Activated T-helper 1 cell treated with anti-CD3 and anti-CD28 coated beads, Interleukin-12 subunit alpha, Interleukin-12 subunit beta, Interleukin-2, Interleukin-4 antibody, amounts not matched to agents 30 ng/mL and 10 ng/mL and 1 ng/mL, durations not matched to agents 14 hours and 24 hours and 36 hours (primary cell): ENCODE measurements around the gene NAV2. TPM values are rescaled to one million over a fixed set of nuclear protein-coding genes. Genes with fewer than 3 reads are reported as not detected.

ENCODE experiments used
- DNase-seq: peaks from one replicate; pipeline ENCODE4 v3.0.0; 2021; ENCODE audit warnings: low spot score
- H3K27ac Mint-ChIP-seq: one replicate; pipeline ENCODE4 v1.8.0; 2021; ENCODE audit warnings: mild to moderate bottlenecking, mixed read lengths
- H3K27me3 Mint-ChIP-seq: one replicate; pipeline ENCODE4 v1.8.0; 2022; ENCODE audit warnings: mild to moderate bottlenecking, moderate library complexity, mixed read lengths; ENCODE audit not compliant: insufficient read depth
- H3K36me3 Mint-ChIP-seq: one replicate; pipeline ENCODE4 v1.8.0; 2021; ENCODE audit warnings: low read depth, mixed read lengths
- H3K4me1 Mint-ChIP-seq: one replicate; pipeline ENCODE4 v1.8.0; 2021; ENCODE audit warnings: low read depth, mixed read lengths
- H3K4me3 Mint-ChIP-seq: one replicate; pipeline ENCODE4 v1.8.0; 2021; ENCODE audit warnings: mild to moderate bottlenecking, moderate library complexity, mixed read lengths
- H3K9me3 Mint-ChIP-seq: one replicate; pipeline ENCODE4 v1.8.0; 2021; ENCODE audit warnings: mixed read lengths
- intact Hi-C: fragments of 100-400 bp; cut with micrococcal nuclease; formaldehyde crosslinking; loops from one replicate; pipeline ENCODE4 v1.15.1; 2024
- total RNA-seq: library from RNA; stranded (reverse); gene quantifications from 2 replicates; pipeline ENCODE4 v1.2.3, GENCODE V29; 2022

NAV2 gene
- total RNA-seq, 1 donor from 2014 or later: 0.34 TPM

- intact Hi-C loops: loop anchor here (5.0 kb wide), 1 partner anchor 194 kb away; no protein-coding TSS in a partner anchor
- H3K36me3 Mint-ChIP-seq: no peaks in the 10 kb centered on the region
- peaks cover 4% of the 10 kb centered on the region for H3K27me3 Mint-ChIP-seq
- H3K27ac Mint-ChIP-seq: no peak overlapping the region
- H3K4me1 Mint-ChIP-seq: no peaks in the 10 kb centered on the region
- no peaks in the 10 kb centered on the region for H3K9me3 Mint-ChIP-seq
- no peak for DNase-seq
- H3K4me3 Mint-ChIP-seq: no peak overlapping the region
Observed at GRCh38 chr11:19938169-19938856, 225.7 kb downstream of the NAV2 start.

GRCh38 chr11:19938866-19939265 lies 226.2 kb downstream of the NAV2 start:
- no peak overlapping the region for H3K4me3 Mint-ChIP-seq
- H3K4me1 Mint-ChIP-seq: no peaks in the 10 kb centered on the region
- no peaks in the 10 kb centered on the region for H3K36me3 Mint-ChIP-seq
- DNase-seq: no peak
- no peak overlapping the region for H3K27ac Mint-ChIP-seq
- intact Hi-C loops: loop anchor here (5.0 kb wide), 1 partner anchor 193 kb away; no protein-coding TSS in a partner anchor
- H3K9me3 Mint-ChIP-seq: no peaks in the 10 kb centered on the region
- peaks cover 4% of the 10 kb centered on the region for H3K27me3 Mint-ChIP-seq

- H3K27me3 Mint-ChIP-seq: peaks cover 5% of the 10 kb centered on the region
- no peak overlapping the region for H3K27ac Mint-ChIP-seq
- H3K36me3 Mint-ChIP-seq: no peaks in the 10 kb centered on the region
- no peaks in the 10 kb centered on the region for H3K9me3 Mint-ChIP-seq
- H3K4me1 Mint-ChIP-seq: no peaks in the 10 kb centered on the region
- DNase-seq: no peak
- no peak overlapping the region for H3K4me3 Mint-ChIP-seq
- intact Hi-C loops: loop anchor here (5.0 kb wide), 1 partner anchor 193 kb away; no protein-coding TSS in a partner anchor
Observed at GRCh38 chr11:19939415-19939929, 226.8 kb downstream of the NAV2 start.

- Mint-ChIP-seq H3K27me3 (peaks cover 8% of the 10 kb centered on the region), H3K36me3 (no peaks in the 10 kb centered on the region), H3K4me1 (no peaks in the 10 kb centered on the region), H3K9me3 (no peaks in the 10 kb centered on the region), H3K27ac (no peak overlapping the region), H3K4me3 (no peak overlapping the region)
- intact Hi-C loops: no loop called here
- DNase-seq: no peak
Observed at GRCh38 chr11:19940831-19941230, 228.2 kb downstream of the NAV2 start.

GRCh38 chr11:19946681-19947080 lies 234.0 kb downstream of the NAV2 start:
- intact Hi-C loops: no loop called here
- no peak overlapping the region for H3K4me3 Mint-ChIP-seq

GRCh38 chr11:19947537-19948114 lies 235.0 kb downstream of the NAV2 start:
- H3K4me1 Mint-ChIP-seq: peaks cover 6% of the 10 kb centered on the region
- DNase-seq: no peak
- H3K27ac Mint-ChIP-seq: no peak overlapping the region
- H3K4me3 Mint-ChIP-seq: no peak overlapping the region
- H3K9me3 Mint-ChIP-seq: no peaks in the 10 kb centered on the region
- peaks cover 14% of the 10 kb centered on the region for H3K27me3 Mint-ChIP-seq
- intact Hi-C loops: no loop called here
- H3K36me3 Mint-ChIP-seq: no peaks in the 10 kb centered on the region

More at GRCh38 chr11:19946681-19947080, 234.0 kb downstream of the NAV2 start:
- Mint-ChIP-seq H3K27ac (no peak overlapping the region), H3K9me3 (no peaks in the 10 kb centered on the region), H3K36me3 (no peaks in the 10 kb centered on the region), H3K27me3 (peaks cover 9% of the 10 kb centered on the region), H3K4me1 (peaks cover 4% of the 10 kb centered on the region)
- no peak for DNase-seq

GRCh38 chr11:19949606-19950005 lies 237.0 kb downstream of the NAV2 start:
- Mint-ChIP-seq H3K36me3 (no peaks in the 10 kb centered on the region), H3K9me3 (no peaks in the 10 kb centered on the region), H3K27me3 (peaks cover 16% of the 10 kb centered on the region), H3K4me1 (peaks cover 6% of the 10 kb centered on the region), H3K27ac (no peak overlapping the region), H3K4me3 (no peak overlapping the region)
- no peak for DNase-seq
- intact Hi-C loops: no loop called here

- Mint-ChIP-seq H3K36me3 (no peaks in the 10 kb centered on the region), H3K27ac (no peak overlapping the region), H3K4me3 (peak overlapping the region; percentile 53), H3K9me3 (no peaks in the 10 kb centered on the region), H3K4me1 (peaks cover 6% of the 10 kb centered on the region), H3K27me3 (peaks cover 14% of the 10 kb centered on the region)
- intact Hi-C loops: loop anchor here (1.0 kb wide), 4 partner anchors 160 to 403 kb away; no protein-coding TSS in a partner anchor
- DNase-seq: no peak
Observed at GRCh38 chr11:19951558-19952115, 239.0 kb downstream of the NAV2 start.

- intact Hi-C loops: no loop called here
- no peak overlapping the region for H3K4me3 Mint-ChIP-seq
- no peak for DNase-seq
- H3K36me3 Mint-ChIP-seq: no peaks in the 10 kb centered on the region
- no peaks in the 10 kb centered on the region for H3K9me3 Mint-ChIP-seq
- H3K27me3 Mint-ChIP-seq: peaks cover 14% of the 10 kb centered on the region
- peaks cover 6% of the 10 kb centered on the region for H3K4me1 Mint-ChIP-seq
- no peak overlapping the region for H3K27ac Mint-ChIP-seq
Observed at GRCh38 chr11:19952116-19952605, 239.5 kb downstream of the NAV2 start.

GRCh38 chr11:19952911-19953310 lies 240.3 kb downstream of the NAV2 start:
- no peak overlapping the region for H3K27ac Mint-ChIP-seq
- intact Hi-C loops: no loop called here

GRCh38 chr11:19953336-19953735 lies 240.7 kb downstream of the NAV2 start:
- no peaks in the 10 kb centered on the region for H3K36me3 Mint-ChIP-seq
- peaks cover 14% of the 10 kb centered on the region for H3K27me3 Mint-ChIP-seq
- no peak for DNase-seq
- H3K4me3 Mint-ChIP-seq: no peak overlapping the region
- peaks cover 6% of the 10 kb centered on the region for H3K4me1 Mint-ChIP-seq
- intact Hi-C loops: no loop called here
- H3K9me3 Mint-ChIP-seq: no peaks in the 10 kb centered on the region
- H3K27ac Mint-ChIP-seq: no peak overlapping the region

More at GRCh38 chr11:19952911-19953310, 240.3 kb downstream of the NAV2 start:
- H3K27me3 Mint-ChIP-seq: peaks cover 14% of the 10 kb centered on the region
- DNase-seq: no peak
- no peaks in the 10 kb centered on the region for H3K36me3 Mint-ChIP-seq
- H3K4me3 Mint-ChIP-seq: no peak overlapping the region
- H3K9me3 Mint-ChIP-seq: no peaks in the 10 kb centered on the region
- peaks cover 6% of the 10 kb centered on the region for H3K4me1 Mint-ChIP-seq

GRCh38 chr11:19953909-19954308 lies 241.3 kb downstream of the NAV2 start:
- intact Hi-C loops: no loop called here

GRCh38 chr11:19954899-19955298 lies 242.3 kb downstream of the NAV2 start:
- intact Hi-C loops: no loop called here
- Mint-ChIP-seq H3K27me3 (peaks cover 19% of the 10 kb centered on the region), H3K36me3 (no peaks in the 10 kb centered on the region), H3K4me3 (no peak overlapping the region), H3K9me3 (no peaks in the 10 kb centered on the region), H3K4me1 (peaks cover 6% of the 10 kb centered on the region), H3K27ac (no peak overlapping the region)
- no peak for DNase-seq

More at GRCh38 chr11:19953909-19954308, 241.3 kb downstream of the NAV2 start:
- no peaks in the 10 kb centered on the region for H3K36me3 Mint-ChIP-seq
- H3K4me3 Mint-ChIP-seq: no peak overlapping the region
- peaks cover 6% of the 10 kb centered on the region for H3K4me1 Mint-ChIP-seq
- H3K9me3 Mint-ChIP-seq: no peaks in the 10 kb centered on the region
- no peak overlapping the region for H3K27ac Mint-ChIP-seq
- DNase-seq: no peak
- H3K27me3 Mint-ChIP-seq: peaks cover 17% of the 10 kb centered on the region
